GM12872 (cell line): ENCODE results near the gene GAREM1.

Source experiments
- TF ChIP-seq, protein P1 (sequence below): IDR thresholded peaks from 3 replicates; pipeline ENCODE4 v1.5.1; 2011; ENCODE audit warnings: low read depth, mild to moderate bottlenecking, low read length, moderate library complexity; ENCODE audit not compliant: insufficient read depth

Gene GAREM1

GRCh38 chr18:32470714-32471633 is at the start of gene GAREM1:
GAREM1 (minus strand) TSS chr18:32470882; CDS start chr18:32470428, 454 bp downstream.
- TF ChIP-seq, protein P1, sequence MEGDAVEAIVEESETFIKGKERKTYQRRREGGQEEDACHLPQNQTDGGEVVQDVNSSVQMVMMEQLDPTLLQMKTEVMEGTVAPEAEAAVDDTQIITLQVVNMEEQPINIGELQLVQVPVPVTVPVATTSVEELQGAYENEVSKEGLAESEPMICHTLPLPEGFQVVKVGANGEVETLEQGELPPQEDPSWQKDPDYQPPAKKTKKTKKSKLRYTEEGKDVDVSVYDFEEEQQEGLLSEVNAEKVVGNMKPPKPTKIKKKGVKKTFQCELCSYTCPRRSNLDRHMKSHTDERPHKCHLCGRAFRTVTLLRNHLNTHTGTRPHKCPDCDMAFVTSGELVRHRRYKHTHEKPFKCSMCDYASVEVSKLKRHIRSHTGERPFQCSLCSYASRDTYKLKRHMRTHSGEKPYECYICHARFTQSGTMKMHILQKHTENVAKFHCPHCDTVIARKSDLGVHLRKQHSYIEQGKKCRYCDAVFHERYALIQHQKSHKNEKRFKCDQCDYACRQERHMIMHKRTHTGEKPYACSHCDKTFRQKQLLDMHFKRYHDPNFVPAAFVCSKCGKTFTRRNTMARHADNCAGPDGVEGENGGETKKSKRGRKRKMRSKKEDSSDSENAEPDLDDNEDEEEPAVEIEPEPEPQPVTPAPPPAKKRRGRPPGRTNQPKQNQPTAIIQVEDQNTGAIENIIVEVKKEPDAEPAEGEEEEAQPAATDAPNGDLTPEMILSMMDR = peak; percentile 61

DNA sequence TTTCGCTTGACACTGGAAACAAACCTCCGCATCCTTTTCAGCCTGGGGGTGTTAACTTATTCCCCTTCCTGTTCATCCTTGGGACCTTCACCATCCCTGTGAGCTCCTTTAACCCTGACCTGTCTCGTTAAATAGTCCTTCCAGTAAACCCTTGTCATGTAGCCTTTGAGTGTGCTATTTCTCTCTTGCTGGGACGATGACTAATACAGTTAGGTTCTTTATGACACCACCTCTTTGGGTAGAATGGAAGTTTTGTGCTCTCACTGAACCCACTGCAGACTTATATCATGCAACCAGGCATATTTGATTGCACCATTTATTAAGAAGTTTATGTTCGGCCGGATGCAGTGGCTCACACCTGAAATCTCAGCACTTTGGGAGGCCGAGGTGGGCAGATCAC is 40.5 kb upstream of the GAREM1 start:
- TF ChIP-seq, protein P1 = no peak

DNA sequence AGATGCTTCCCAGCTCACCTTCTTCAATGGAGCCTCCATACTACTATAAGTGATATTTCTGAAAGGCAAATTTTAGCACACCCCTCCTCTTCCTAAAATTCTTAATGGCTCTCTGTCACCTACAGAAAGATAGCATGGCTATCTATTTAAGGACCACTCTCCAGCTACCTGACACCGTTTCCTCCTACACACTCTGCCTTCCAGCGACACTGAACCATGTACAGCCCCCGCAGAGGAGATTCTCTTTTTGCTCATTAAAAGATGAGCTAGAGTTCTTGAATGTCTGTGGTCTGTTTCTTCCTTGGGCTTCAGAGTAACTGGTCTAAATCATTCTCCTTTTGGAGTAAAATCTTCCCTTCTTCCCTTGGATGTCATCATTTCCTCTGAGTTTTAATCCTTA is 38.4 kb upstream of the GAREM1 start:
- TF ChIP-seq, protein P1 = no peak

DNA sequence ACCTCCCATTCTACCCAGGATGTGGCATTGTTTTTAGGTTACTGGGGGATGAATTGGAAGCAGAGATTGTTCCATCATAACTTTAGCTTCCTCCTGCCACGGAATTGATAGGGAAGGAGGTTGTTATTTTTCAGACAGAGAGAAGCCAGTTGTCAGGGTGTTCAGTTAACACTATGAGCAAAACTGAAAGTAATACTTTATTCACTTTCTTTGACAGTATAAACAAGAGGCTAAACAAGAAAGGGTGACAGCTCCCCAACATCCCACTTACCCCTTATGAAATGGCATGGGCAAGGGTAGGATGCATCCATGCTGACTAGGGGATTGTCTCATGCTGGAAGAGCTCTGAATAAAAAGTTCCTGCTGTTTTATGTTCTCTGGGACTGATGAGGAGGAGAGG is 36.4 kb upstream of the GAREM1 start:
- TF ChIP-seq, protein P1 = no peak

DNA sequence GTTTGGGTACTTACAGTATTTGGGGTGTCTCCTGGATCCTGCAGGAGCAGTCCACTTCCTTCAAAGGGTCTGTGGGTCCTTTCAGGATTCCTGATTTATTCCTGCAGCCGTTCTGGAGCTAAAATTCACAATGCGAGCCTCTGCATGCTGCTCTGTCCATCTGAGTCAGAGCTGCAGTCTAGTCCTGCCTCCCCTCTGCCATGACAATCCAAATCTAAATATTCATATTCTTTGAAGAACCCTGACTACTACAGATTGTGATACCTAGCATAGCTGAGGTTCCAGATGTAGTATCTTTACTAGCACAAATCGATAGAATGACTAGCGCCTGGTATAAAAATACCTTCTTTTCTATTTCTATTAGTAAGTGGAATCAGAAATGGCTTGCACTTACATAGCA is 31.3 kb upstream of the GAREM1 start:
- TF ChIP-seq, protein P1 = no peak

DNA sequence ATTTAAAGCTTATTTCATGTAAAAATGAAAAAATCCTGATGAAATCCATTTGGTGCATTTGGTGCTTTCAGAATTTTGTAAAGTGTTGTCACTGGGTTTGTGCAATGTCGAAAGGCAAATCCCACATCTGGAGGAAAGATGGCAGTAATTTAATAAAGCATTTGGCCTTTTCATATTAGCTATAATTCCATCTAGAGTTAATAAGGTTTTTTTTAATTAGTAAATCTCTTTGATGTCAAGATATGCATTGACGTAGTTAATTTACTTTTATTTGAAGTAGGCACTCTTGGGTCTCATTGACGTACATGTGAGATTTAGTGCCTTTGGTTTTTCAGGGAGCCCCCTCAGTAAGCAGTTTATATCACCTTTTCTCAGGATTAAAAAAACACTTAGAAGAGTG is 12.3 kb upstream of the GAREM1 start:
- TF ChIP-seq, protein P1 = no peak

GRCh38 chr18:32482117-32482516 is 11.4 kb upstream of the GAREM1 start:
- TF ChIP-seq, protein P1 = no peak
